Coronary artery (tissue), 2 donors: ENCODE results near the gene ADIPOR2.
A peak's percentile ranks its signal among the peaks of the same experiment; 100 is the strongest.

Experiments used
- DNase-seq: peaks from one replicate; pipeline ENCODE4 v3.0.0-alpha.2; 2017; ENCODE audit warnings: low spot score
- H3K27ac ChIP-seq, 2 donors: fragments of 200-600 bp; sonication (generic); one replicate each; pipeline ENCODE4 v1.5.1; 2016 to 2019
- H3K4me3 ChIP-seq: fragments of 200-600 bp; sonication (generic); 2 replicates; pipeline ENCODE4 v1.5.1; 2016; ENCODE audit warnings: mild to moderate bottlenecking, moderate library complexity
- CTCF ChIP-seq: fragments of 200-600 bp; sonication (generic); IDR thresholded peaks from one replicate; pipeline ENCODE4 v1.5.1; 2019; ENCODE audit warnings: antibody characterized with exemption

The ADIPOR2 gene

GRCh38 chr12:1803736-1804135 is 112.9 kb downstream of the ADIPOR2 start:
- no peak for TF ChIP-seq CTCF
- DNase-seq, result no peak
- H3K4me3 ChIP-seq, result no peak overlapping the region

GRCh38 chr12:1804545-1805332 is 113.9 kb downstream of the ADIPOR2 start:
- no peak overlapping the region for H3K27ac ChIP-seq
- no peak overlapping the region for H3K4me3 ChIP-seq
- DNase-seq, result no peak
- no peak for TF ChIP-seq CTCF

More at GRCh38 chr12:1803736-1804135, 112.9 kb downstream of the ADIPOR2 start:
- H3K27ac ChIP-seq, result no peak overlapping the region

GRCh38 chr12:1805441-1806081 is 114.7 kb downstream of the ADIPOR2 start:
- no peak for TF ChIP-seq CTCF
- Histone ChIP-seq H3K4me3 (no peak overlapping the region), H3K27ac (no peak overlapping the region)
- no peak for DNase-seq

- H3K27ac ChIP-seq, result peak overlapping the region in 1 of 2 donors; percentile 19
- DNase-seq, result no peak
- no peak for TF ChIP-seq CTCF
- no peak overlapping the region for H3K4me3 ChIP-seq
These were observed 115.6 kb downstream of the ADIPOR2 start for GRCh38 chr12:1806301-1807086.

GRCh38 chr12:1807087-1807860 is 116.4 kb downstream of the ADIPOR2 start:
- no peak overlapping the region for H3K27ac ChIP-seq
- DNase-seq, result no peak
- no peak overlapping the region for H3K4me3 ChIP-seq
- no peak for TF ChIP-seq CTCF

GRCh38 chr12:1808036-1808797 is 117.3 kb downstream of the ADIPOR2 start:
- TF ChIP-seq CTCF, result no peak
- no peak for DNase-seq
- Histone ChIP-seq H3K4me3 (no peak overlapping the region), H3K27ac (no peak overlapping the region)
